MM.1S (cell line): ENCODE measurements around the gene TRDMT1.

Experiments
- EZH2 ChIP-seq: fragments of 300-600 bp; sonication (generic); optimal IDR thresholded peaks from 2 replicates; pipeline ENCODE3; 2017; ENCODE audit warnings: low read depth, mild to moderate bottlenecking, antibody characterized with exemption, low read length, mixed read lengths
- TF ChIP-seq, protein P1 (sequence below): fragments of 300-600 bp; sonication (generic); IDR thresholded peaks from 2 replicates; pipeline ENCODE4 v1.5.1; 2016; ENCODE audit warnings: antibody characterized with exemption, low read length, mixed read lengths

DNA sequence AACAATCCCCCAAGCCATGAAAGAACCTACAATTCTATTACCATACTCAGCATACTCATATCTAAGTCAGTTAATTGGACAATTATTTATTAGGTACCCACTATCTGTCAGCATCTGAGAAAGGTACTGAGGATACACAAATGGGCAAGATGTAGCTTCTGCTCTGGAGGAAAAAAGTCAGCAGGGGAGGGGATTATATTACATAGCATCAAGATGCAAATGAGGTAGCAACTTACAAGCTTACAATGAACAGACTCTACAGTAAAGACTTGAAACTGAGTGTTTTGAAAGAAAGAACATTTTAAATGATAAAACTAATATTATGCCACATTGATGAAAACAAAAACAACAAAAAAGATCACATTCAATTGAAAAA is 61.1 kb downstream of the TRDMT1 start:
- TF ChIP-seq, protein P1, sequence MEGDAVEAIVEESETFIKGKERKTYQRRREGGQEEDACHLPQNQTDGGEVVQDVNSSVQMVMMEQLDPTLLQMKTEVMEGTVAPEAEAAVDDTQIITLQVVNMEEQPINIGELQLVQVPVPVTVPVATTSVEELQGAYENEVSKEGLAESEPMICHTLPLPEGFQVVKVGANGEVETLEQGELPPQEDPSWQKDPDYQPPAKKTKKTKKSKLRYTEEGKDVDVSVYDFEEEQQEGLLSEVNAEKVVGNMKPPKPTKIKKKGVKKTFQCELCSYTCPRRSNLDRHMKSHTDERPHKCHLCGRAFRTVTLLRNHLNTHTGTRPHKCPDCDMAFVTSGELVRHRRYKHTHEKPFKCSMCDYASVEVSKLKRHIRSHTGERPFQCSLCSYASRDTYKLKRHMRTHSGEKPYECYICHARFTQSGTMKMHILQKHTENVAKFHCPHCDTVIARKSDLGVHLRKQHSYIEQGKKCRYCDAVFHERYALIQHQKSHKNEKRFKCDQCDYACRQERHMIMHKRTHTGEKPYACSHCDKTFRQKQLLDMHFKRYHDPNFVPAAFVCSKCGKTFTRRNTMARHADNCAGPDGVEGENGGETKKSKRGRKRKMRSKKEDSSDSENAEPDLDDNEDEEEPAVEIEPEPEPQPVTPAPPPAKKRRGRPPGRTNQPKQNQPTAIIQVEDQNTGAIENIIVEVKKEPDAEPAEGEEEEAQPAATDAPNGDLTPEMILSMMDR: no peak
- TF ChIP-seq EZH2: no peak
